Medulla oblongata (tissue), 1 donor: Measurements from ENCODE around the gene ODF4.
"Not testable (repeated sequence)": the region's sequence is repeated elsewhere in the genome, so short reads cannot be mapped to it uniquely, and the experiment has no call there.

Source experiments
- DNase-seq: peaks from one replicate; pipeline ENCODE4 v3.0.0-alpha.2; 2015; ENCODE audit errors: extremely low spot score

ODF4 gene

GRCh38 chr17:8394497-8394896 lies 54.9 kb downstream of the ODF4 start:
- DNase-seq, result not testable (repeated sequence)
